ENCODE results near the gene OTOS.

OTOS gene

DNA sequence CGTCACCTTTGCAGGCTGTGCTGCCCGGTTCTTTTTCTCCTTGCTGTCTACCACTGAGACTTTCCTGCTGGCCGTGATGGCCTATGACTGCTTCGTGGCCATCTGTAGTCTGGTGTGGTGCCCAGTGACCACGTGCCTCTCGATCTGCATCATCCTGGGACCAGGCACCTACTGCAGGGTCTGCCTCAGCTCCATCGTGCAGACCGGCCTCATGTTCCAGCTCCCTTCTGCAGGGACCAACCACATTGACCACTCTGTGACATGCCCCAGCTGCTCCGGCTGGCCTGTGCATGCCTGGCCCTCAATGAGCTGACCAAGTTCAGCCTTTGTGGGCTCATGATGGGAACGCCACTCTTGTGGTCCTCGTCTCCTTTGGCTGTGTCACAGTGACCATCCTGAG, 31.1 kb downstream of the OTOS start:
- Histone ChIP-seq H2BK120ac (ENCODE audit: insufficient read depth, low read length, poor library complexity) (no peak overlapping the region), H3K23ac (ENCODE audit: low read length) (no peak overlapping the region), H3K36me3 (ENCODE audit: control insufficient read depth in 1 of 2, insufficient read depth in 2 of 2, low read length in 2 of 2) (no peaks in the 10 kb centered on the region), H4K12ac (ENCODE audit: low read depth, low read length) (no peak overlapping the region), H4K91ac (ENCODE audit: low read depth, low read length) (no peak overlapping the region), H3K79me1 (ENCODE audit: low read length) (no peaks in the 10 kb centered on the region), H3K18ac (ENCODE audit: low read length) (no peak overlapping the region), H4K8ac (ENCODE audit: low read depth, low read length) (no peak overlapping the region), H3K4me3 (ENCODE audit: low read depth, low read length) (no peak overlapping the region), H3K9me3 (ENCODE audit: insufficient read depth, low read depth, low read length) (peaks cover 8% of the 10 kb centered on the region), H2AFZ (ENCODE audit: insufficient read depth, low read length, poor library complexity) (no peak overlapping the region), H3K4me1 (ENCODE audit: control insufficient read depth in 1 of 2, insufficient read depth in 2 of 2, low read length in 2 of 2) (no peaks in the 10 kb centered on the region), H3K14ac (ENCODE audit: low read length) (no peak overlapping the region), H3K9ac (ENCODE audit: low read length) (no peak overlapping the region), H2AK5ac (ENCODE audit: low read length) (no peak overlapping the region), H2BK5ac (ENCODE audit: low read depth, low read length, poor library complexity) (no peak overlapping the region), H3K4ac (ENCODE audit: low read depth, low read length) (no peak overlapping the region), H3K79me2 (ENCODE audit: control insufficient read depth, insufficient read depth, low read length, poor library complexity) (no peaks in the 10 kb centered on the region), H3K4me2 (ENCODE audit: low read length) (no peak overlapping the region), H3K27ac (ENCODE audit: low read depth, low read length) (no peak overlapping the region), H2BK12ac (ENCODE audit: low read length) (no peak overlapping the region), H3K27me3 (ENCODE audit: insufficient read depth, low read length) (no peaks in the 10 kb centered on the region)
- WGBS (ENCODE audit: extremely low coverage, insufficient coverage, insufficient read length) = no CpG with 5 or more reads among the region's 11 CpGs
- no peak for DNase-seq

DNA sequence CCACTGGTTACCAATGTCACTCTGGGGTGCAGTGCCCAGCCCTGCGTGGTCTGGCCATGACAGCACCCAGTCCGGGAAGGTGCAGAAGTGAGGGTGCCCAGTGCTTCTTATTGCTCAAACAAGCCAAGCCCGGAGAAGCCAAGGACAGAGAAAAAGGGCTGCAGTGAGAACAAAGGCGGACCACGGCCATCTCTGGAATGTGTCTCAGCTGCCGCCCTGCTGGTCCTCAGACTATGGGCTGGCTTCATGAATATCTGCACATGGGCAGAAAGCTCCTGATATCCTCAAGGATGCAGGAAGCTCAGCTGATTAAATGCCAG, 33.0 kb downstream of the OTOS start:
- no peak overlapping the region for H3K27ac ChIP-seq (ENCODE audit: low read depth, low read length)
- H4K8ac ChIP-seq (ENCODE audit: low read depth, low read length) = no peak overlapping the region
- H3K9me3 ChIP-seq (ENCODE audit: insufficient read depth, low read depth, low read length) = peaks cover 9% of the 10 kb centered on the region
- H3K27me3 ChIP-seq (ENCODE audit: insufficient read depth, low read length) = no peaks in the 10 kb centered on the region
- no CpG with 5 or more reads among the region's 6 CpGs for WGBS (ENCODE audit: extremely low coverage, insufficient coverage, insufficient read length)
- no peak overlapping the region for H3K23ac ChIP-seq (ENCODE audit: low read length)
- no peak overlapping the region for H3K18ac ChIP-seq (ENCODE audit: low read length)
- peak in 1 of 2 donors; percentile 26 for DNase-seq
- no peak overlapping the region for H2BK12ac ChIP-seq (ENCODE audit: low read length)
- H4K91ac ChIP-seq (ENCODE audit: low read depth, low read length) = no peak overlapping the region
- H2BK120ac ChIP-seq (ENCODE audit: insufficient read depth, low read length, poor library complexity) = no peak overlapping the region
- H3K4me1 ChIP-seq (ENCODE audit: control insufficient read depth in 1 of 2, insufficient read depth in 2 of 2, low read length in 2 of 2) = no peaks in the 10 kb centered on the region
- no peak overlapping the region for H3K14ac ChIP-seq (ENCODE audit: low read length)
- no peak overlapping the region for H2AK5ac ChIP-seq (ENCODE audit: low read length)
- no peak overlapping the region for H3K4ac ChIP-seq (ENCODE audit: low read depth, low read length)
- no peaks in the 10 kb centered on the region for H3K36me3 ChIP-seq (ENCODE audit: control insufficient read depth in 1 of 2, insufficient read depth in 2 of 2, low read length in 2 of 2)
- H4K12ac ChIP-seq (ENCODE audit: low read depth, low read length) = no peak overlapping the region
- H2AFZ ChIP-seq (ENCODE audit: insufficient read depth, low read length, poor library complexity) = no peak overlapping the region
- no peak overlapping the region for H3K4me2 ChIP-seq (ENCODE audit: low read length)
- no peaks in the 10 kb centered on the region for H3K79me2 ChIP-seq (ENCODE audit: control insufficient read depth, insufficient read depth, low read length, poor library complexity)
- no peaks in the 10 kb centered on the region for H3K79me1 ChIP-seq (ENCODE audit: low read length)
- H2BK5ac ChIP-seq (ENCODE audit: low read depth, low read length, poor library complexity) = no peak overlapping the region
- H3K4me3 ChIP-seq (ENCODE audit: low read depth, low read length) = no peak overlapping the region
- no peak overlapping the region for H3K9ac ChIP-seq (ENCODE audit: low read length)

GRCh38 chr2:240106765-240107476, 33.5 kb downstream of the OTOS start:
- WGBS (ENCODE audit: extremely low coverage, insufficient coverage, insufficient read length) = no CpG with 5 or more reads among the region's 17 CpGs
- H3K23ac ChIP-seq (ENCODE audit: low read length) = no peak overlapping the region
- no peak overlapping the region for H3K4ac ChIP-seq (ENCODE audit: low read depth, low read length)
- no peaks in the 10 kb centered on the region for H3K79me1 ChIP-seq (ENCODE audit: low read length)
- no peak overlapping the region for H2AK5ac ChIP-seq (ENCODE audit: low read length)
- no peak overlapping the region for H3K14ac ChIP-seq (ENCODE audit: low read length)
- H3K9me3 ChIP-seq (ENCODE audit: insufficient read depth, low read depth, low read length) = peaks cover 9% of the 10 kb centered on the region
- no peaks in the 10 kb centered on the region for H3K79me2 ChIP-seq (ENCODE audit: control insufficient read depth, insufficient read depth, low read length, poor library complexity)
- no peaks in the 10 kb centered on the region for H3K4me1 ChIP-seq (ENCODE audit: control insufficient read depth in 1 of 2, insufficient read depth in 2 of 2, low read length in 2 of 2)
- H2AFZ ChIP-seq (ENCODE audit: insufficient read depth, low read length, poor library complexity) = no peak overlapping the region
- H4K12ac ChIP-seq (ENCODE audit: low read depth, low read length) = no peak overlapping the region
- H3K36me3 ChIP-seq (ENCODE audit: control insufficient read depth in 1 of 2, insufficient read depth in 2 of 2, low read length in 2 of 2) = no peaks in the 10 kb centered on the region
- H3K4me3 ChIP-seq (ENCODE audit: low read depth, low read length) = no peak overlapping the region
- no peak overlapping the region for H3K4me2 ChIP-seq (ENCODE audit: low read length)
- no peak overlapping the region for H4K8ac ChIP-seq (ENCODE audit: low read depth, low read length)
- H2BK5ac ChIP-seq (ENCODE audit: low read depth, low read length, poor library complexity) = no peak overlapping the region
- no peak overlapping the region for H3K9ac ChIP-seq (ENCODE audit: low read length)
- no peak overlapping the region for H2BK12ac ChIP-seq (ENCODE audit: low read length)
- H3K27me3 ChIP-seq (ENCODE audit: insufficient read depth, low read length) = no peaks in the 10 kb centered on the region
- no peak overlapping the region for H3K18ac ChIP-seq (ENCODE audit: low read length)
- no peak for DNase-seq
- no peak overlapping the region for H2BK120ac ChIP-seq (ENCODE audit: insufficient read depth, low read length, poor library complexity)
- H4K91ac ChIP-seq (ENCODE audit: low read depth, low read length) = no peak overlapping the region
- H3K27ac ChIP-seq (ENCODE audit: low read depth, low read length) = no peak overlapping the region

GRCh38 chr2:240105982-240106381, 34.5 kb downstream of the OTOS start:
- Histone ChIP-seq H3K79me2 (ENCODE audit: control insufficient read depth, insufficient read depth, low read length, poor library complexity) (no peaks in the 10 kb centered on the region), H3K4me2 (ENCODE audit: low read length) (no peak overlapping the region), H3K4me1 (ENCODE audit: control insufficient read depth in 1 of 2, insufficient read depth in 2 of 2, low read length in 2 of 2) (no peaks in the 10 kb centered on the region), H2BK5ac (ENCODE audit: low read depth, low read length, poor library complexity) (no peak overlapping the region), H4K12ac (ENCODE audit: low read depth, low read length) (no peak overlapping the region), H3K36me3 (ENCODE audit: control insufficient read depth in 1 of 2, insufficient read depth in 2 of 2, low read length in 2 of 2) (no peaks in the 10 kb centered on the region), H3K27me3 (ENCODE audit: insufficient read depth, low read length) (no peaks in the 10 kb centered on the region), H2AK5ac (ENCODE audit: low read length) (no peak overlapping the region), H3K18ac (ENCODE audit: low read length) (no peak overlapping the region), H3K4me3 (ENCODE audit: low read depth, low read length) (no peak overlapping the region), H2BK120ac (ENCODE audit: insufficient read depth, low read length, poor library complexity) (no peak overlapping the region), H3K23ac (ENCODE audit: low read length) (no peak overlapping the region), H3K27ac (ENCODE audit: low read depth, low read length) (no peak overlapping the region), H2AFZ (ENCODE audit: insufficient read depth, low read length, poor library complexity) (no peak overlapping the region), H3K9me3 (ENCODE audit: insufficient read depth, low read depth, low read length) (peaks cover 9% of the 10 kb centered on the region), H3K9ac (ENCODE audit: low read length) (no peak overlapping the region), H2BK12ac (ENCODE audit: low read length) (no peak overlapping the region), H4K8ac (ENCODE audit: low read depth, low read length) (no peak overlapping the region), H4K91ac (ENCODE audit: low read depth, low read length) (no peak overlapping the region), H3K14ac (ENCODE audit: low read length) (no peak overlapping the region), H3K79me1 (ENCODE audit: low read length) (no peaks in the 10 kb centered on the region), H3K4ac (ENCODE audit: low read depth, low read length) (no peak overlapping the region)
- DNase-seq = no peak
- no CpG with 5 or more reads among the region's 11 CpGs for WGBS (ENCODE audit: extremely low coverage, insufficient coverage, insufficient read length)

Measured in trophoblast cell (in vitro differentiated cells and primary cell).